Spinal cord (tissue), 10 donors: Measurements from ENCODE around the gene TNFRSF6B. TPM values are rescaled to one million over a fixed set of nuclear protein-coding genes. Genes with fewer than 3 reads are reported as not detected.

Experiments used
- DNase-seq, 6 donors: peaks; one replicate each; pipeline versions ENCODE4 v3.0.0 to v3.0.0-alpha.2; 2013 to 2015; ENCODE audit warnings: low spot score in 6 of 6, low read depth in 4 of 6
- H3K27ac ChIP-seq: one replicate; pipeline ENCODE4 v1.5.1; 2013; ENCODE audit warnings: low read depth, low read length, control low read depth
- H3K27me3 ChIP-seq: one replicate; pipeline ENCODE4 v1.6.1; 2013; ENCODE audit warnings: low read length; ENCODE audit not compliant: control insufficient read depth, insufficient read depth
- H3K36me3 ChIP-seq: one replicate; pipeline ENCODE4 v1.6.1; 2013; ENCODE audit warnings: low read length; ENCODE audit not compliant: control insufficient read depth, insufficient read depth
- H3K4me1 ChIP-seq: one replicate; pipeline ENCODE4 v1.6.1; 2013; ENCODE audit warnings: low read length; ENCODE audit not compliant: control insufficient read depth, insufficient read depth
- H3K4me3 ChIP-seq: one replicate; pipeline ENCODE4 v1.5.1; 2013; ENCODE audit warnings: low read depth, low read length, control low read depth
- H3K9me3 ChIP-seq: one replicate; pipeline ENCODE4 v1.6.1; 2013; ENCODE audit warnings: low read length; ENCODE audit not compliant: control insufficient read depth, insufficient read depth
- whole genome bisulfite sequencing: methylation state at CpG from one replicate; pipeline ENCODE4 v1.1.5; 2013; ENCODE audit warnings: missing lambda C conversion rate; ENCODE audit not compliant: insufficient coverage; 5-methylcytosine and 5-hydroxymethylcytosine counted together
- polyA plus RNA-seq, 2 donors: library from polyadenylated mRNA; unstranded; fragments of 120-200 nt; gene quantifications; one replicate each; pipeline ENCODE4 v1.2.1, GENCODE V29; 2013; ENCODE audit not compliant: insufficient read length in 2 of 2
- total RNA-seq, 2 donors: library from RNA; depleted of rRNA in 1 of 2; stranded (reverse); fragments of 120-200 nt in 1 of 2; fragments of >200 nt in 1 of 2; gene quantifications; one replicate each; pipeline versions ENCODE4 v1.2.3 to v1.2.4, GENCODE V29; 2013 to 2014
- donor health status: healthy.

The TNFRSF6B gene
- total and polyA plus RNA-seq, 4 donors: 1.1 to 5.2 (median 3.0) TPM

DNA sequence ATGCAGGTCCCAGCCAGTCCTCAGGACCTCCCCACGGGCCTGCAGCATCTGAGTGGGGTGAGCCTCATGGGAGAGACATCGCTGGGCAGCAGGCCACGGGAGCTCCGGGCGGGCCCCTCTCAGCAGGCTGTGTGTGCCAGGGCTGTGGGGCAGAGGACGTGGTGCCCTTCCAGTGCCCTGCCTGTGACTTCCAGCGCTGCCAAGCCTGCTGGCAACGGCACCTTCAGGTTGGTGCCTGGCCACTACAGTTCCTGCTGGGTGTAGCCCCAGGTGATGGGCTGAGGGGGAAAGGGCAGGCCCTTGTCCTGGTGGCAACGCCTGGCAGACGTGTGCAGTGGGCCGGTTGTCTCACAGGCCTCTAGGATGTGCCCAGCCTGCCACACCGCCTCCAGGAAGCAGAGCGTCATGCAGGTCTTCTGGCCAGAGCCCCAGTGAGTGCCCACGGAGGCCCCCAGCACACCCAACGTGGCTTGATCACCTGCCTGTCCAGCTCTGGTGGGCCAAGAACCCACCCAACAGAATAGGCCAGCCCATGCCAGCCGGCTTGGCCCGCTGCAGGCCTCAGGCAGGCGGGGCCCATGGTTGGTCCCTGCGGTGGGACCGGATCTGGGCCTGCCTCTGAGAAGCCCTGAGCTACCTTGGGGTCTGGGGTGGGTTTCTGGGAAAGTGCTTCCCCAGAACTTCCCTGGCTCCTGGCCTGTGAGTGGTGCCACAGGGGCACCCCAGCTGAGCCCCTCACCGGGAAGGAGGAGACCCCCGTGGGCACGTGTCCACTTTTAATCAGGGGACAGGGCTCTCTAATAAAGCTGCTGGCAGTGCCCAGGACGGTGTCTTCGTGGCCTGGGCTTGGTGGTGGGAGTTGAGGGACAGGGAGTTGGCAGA, 787 bp upstream of the TNFRSF6B start:
- peaks cover 25% of the 10 kb centered on the region for H3K4me1 ChIP-seq
- WGBS: 89% methylated on average over 24 of the region's 25 CpGs
- no peaks in the 10 kb centered on the region for H3K27me3 ChIP-seq
- H3K4me3 ChIP-seq: no peak overlapping the region
- no peak for DNase-seq
- no peak overlapping the region for H3K27ac ChIP-seq
- peaks cover 97% of the 10 kb centered on the region for H3K36me3 ChIP-seq
- H3K9me3 ChIP-seq: no peaks in the 10 kb centered on the region

GRCh38 chr20:63696306-63696627, 185 bp upstream of the TNFRSF6B start:
- H3K4me1 ChIP-seq: peaks cover 25% of the 10 kb centered on the region
- DNase-seq: no peak
- WGBS: 19% methylated on average over 6 of the region's 6 CpGs
- no peaks in the 10 kb centered on the region for H3K9me3 ChIP-seq
- H3K4me3 ChIP-seq: no peak overlapping the region
- no peaks in the 10 kb centered on the region for H3K27me3 ChIP-seq
- peaks cover 97% of the 10 kb centered on the region for H3K36me3 ChIP-seq
- H3K27ac ChIP-seq: no peak overlapping the region

GRCh38 chr20:63697357-63697867, 960 bp downstream of the TNFRSF6B start:
- Histone ChIP-seq H3K27ac (no peak overlapping the region), H3K4me3 (peak overlapping the region; percentile 1), H3K9me3 (no peaks in the 10 kb centered on the region), H3K27me3 (no peaks in the 10 kb centered on the region), H3K4me1 (peaks cover 25% of the 10 kb centered on the region), H3K36me3 (peaks cover 97% of the 10 kb centered on the region)
- no peak for DNase-seq
- WGBS: 67% methylated on average over 7 of the region's 7 CpGs

- DNase-seq: no peak
- 77% methylated on average over 25 of the region's 40 CpGs for WGBS
- H3K27me3 ChIP-seq: no peaks in the 10 kb centered on the region
- no peak overlapping the region for H3K4me3 ChIP-seq
- peaks cover 97% of the 10 kb centered on the region for H3K36me3 ChIP-seq
- peaks cover 25% of the 10 kb centered on the region for H3K4me1 ChIP-seq
- H3K27ac ChIP-seq: no peak overlapping the region
- no peaks in the 10 kb centered on the region for H3K9me3 ChIP-seq
These were observed 1.6 kb downstream of the TNFRSF6B start for GRCh38 chr20:63697868-63698545.

GRCh38 chr20:63698739-63699465, 2.5 kb downstream of the TNFRSF6B start:
- Histone ChIP-seq H3K36me3 (peaks cover 100% of the 10 kb centered on the region), H3K27ac (no peak overlapping the region), H3K4me1 (peaks cover 25% of the 10 kb centered on the region), H3K4me3 (no peak overlapping the region), H3K9me3 (no peaks in the 10 kb centered on the region), H3K27me3 (no peaks in the 10 kb centered on the region)
- WGBS: 78% methylated on average over 16 of the region's 19 CpGs
- DNase-seq: no peak

DNA sequence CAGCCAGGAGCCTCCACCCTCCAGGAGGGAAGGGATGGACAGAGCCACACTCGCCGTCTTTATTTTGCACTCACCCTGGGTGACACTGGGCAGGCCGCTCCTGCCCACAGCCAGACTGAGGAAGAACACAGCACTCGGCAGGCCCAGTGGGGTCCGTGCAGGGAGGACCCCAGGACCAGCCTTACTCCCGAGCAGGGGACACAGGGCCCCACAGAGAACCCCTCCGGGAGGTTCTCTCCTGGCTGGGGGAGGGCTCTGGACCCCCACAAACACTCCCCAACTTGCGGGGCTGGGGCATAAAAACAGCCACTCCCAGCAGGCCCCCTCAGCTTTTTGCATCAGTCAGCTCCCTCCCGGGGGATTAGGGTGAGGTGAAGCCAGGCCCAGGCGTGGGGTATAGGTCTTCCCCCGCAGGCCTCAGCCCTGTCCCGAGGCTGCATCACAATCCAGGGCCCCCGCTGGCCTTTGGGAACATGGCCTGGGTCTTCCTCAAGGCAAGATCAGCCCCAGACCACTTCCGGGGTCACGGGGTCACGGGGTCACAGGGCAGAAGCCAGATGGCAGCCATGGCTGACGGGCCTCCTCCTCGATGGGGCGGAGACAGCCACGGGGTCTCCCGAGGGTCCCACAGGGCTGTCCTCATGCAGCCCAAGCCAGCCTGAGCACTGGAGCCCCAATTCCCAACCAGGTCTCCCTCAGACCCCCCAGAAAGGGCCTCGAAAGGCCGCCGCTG, 3.2 kb downstream of the TNFRSF6B start:
- no peaks in the 10 kb centered on the region for H3K9me3 ChIP-seq
- DNase-seq: no peak
- H3K4me3 ChIP-seq: no peak overlapping the region
- 75% methylated on average over 21 of the region's 24 CpGs for WGBS
- H3K27ac ChIP-seq: no peak overlapping the region
- peaks cover 25% of the 10 kb centered on the region for H3K4me1 ChIP-seq
- peaks cover 100% of the 10 kb centered on the region for H3K36me3 ChIP-seq
- no peaks in the 10 kb centered on the region for H3K27me3 ChIP-seq

DNA sequence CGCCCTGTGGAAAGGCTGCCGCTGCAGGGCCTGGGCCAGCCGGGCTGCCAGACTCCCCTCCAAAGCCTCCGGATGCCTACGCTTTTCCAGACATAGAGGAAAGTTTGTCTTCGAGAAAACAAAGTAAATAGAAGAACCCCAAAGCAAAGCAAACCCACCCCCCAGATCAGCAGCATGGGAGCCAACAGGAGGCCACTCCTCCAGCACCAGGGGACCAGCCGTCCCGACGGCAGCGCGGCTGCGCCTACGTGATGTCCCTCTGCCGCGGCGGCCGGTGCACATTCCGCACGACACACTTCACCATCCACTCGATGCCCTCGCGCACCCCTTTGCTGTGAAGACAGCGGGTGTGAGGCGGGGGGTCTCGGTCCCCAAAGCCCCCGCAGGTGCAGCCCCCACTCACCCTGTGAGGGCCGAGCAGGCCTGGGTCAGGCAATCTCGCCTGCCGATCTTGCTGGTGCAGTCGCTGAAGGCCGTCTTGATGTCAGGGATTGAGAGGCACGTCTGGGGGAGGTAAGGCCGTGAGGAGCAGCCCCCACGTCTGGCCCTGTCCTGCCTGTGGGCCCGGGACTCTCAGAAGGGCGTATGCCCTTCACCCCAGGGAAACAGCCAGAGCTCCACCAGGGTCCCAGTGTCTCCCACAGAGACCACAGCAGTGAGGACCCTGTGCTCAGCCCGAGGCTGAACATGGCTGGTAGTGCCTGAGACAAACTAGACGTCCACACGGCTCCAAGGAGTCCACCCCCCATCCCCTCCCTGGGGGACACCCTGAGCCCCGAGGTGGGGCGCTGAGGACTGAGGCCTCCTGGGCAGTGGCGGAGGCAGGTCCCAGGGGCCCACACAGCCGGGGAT, 4.0 kb downstream of the TNFRSF6B start:
- Histone ChIP-seq H3K4me1 (peaks cover 25% of the 10 kb centered on the region), H3K27ac (no peak overlapping the region), H3K4me3 (no peak overlapping the region), H3K27me3 (no peaks in the 10 kb centered on the region), H3K36me3 (peaks cover 100% of the 10 kb centered on the region), H3K9me3 (no peaks in the 10 kb centered on the region)
- WGBS: 87% methylated on average over 37 of the region's 43 CpGs
- DNase-seq: no peak

GRCh38 chr20:63701051-63701328, 4.5 kb downstream of the TNFRSF6B start:
- DNase-seq: no peak
- Histone ChIP-seq H3K9me3 (no peaks in the 10 kb centered on the region), H3K4me1 (peaks cover 26% of the 10 kb centered on the region), H3K4me3 (no peak overlapping the region), H3K27ac (no peak overlapping the region), H3K36me3 (peaks cover 100% of the 10 kb centered on the region), H3K27me3 (no peaks in the 10 kb centered on the region)
- 69% methylated on average over 4 of the region's 5 CpGs for WGBS
